Measurements from ENCODE around the gene PLPP2. TPM values are rescaled to one million over a fixed set of nuclear protein-coding genes. Genes with fewer than 3 reads are reported as not detected.

The PLPP2 gene
- total and polyA plus RNA-seq, 7 donors = 0.10 to 0.93 (median 0.30) TPM; not detected in 1

DNA sequence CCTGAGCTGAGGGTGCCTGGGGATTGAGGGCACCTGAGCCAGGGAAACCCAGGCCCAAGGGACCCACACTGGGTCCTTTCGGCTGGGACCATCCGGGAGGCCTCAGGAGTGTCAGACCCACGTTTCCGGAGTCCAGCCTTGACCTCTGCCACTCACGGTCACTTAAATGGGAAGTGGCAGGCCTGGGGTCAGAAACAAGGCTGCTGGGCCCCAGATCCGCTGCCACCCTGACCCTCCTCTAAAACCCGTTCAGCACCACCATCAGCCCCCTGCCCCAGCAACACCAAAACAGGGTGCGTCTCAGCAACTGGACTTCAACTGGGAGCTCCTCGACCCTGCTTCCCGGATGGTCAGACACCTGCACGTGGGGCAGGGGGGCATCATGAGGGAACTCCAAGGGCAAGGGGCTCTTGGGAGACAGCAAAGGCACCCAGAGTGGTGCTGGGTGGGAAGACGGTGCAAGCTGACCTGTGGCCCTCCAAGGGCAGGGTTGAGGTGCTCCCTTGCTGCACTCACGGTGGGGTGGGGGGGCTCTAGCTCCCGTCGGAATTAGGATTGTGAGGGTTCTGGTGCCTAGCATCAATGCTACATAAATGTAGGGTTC, 1.2 kb upstream of the PLPP2 start:
- no peaks in the 10 kb centered on the region for H3K36me3 ChIP-seq (ENCODE audit: insufficient read depth in 1 of 2, low read depth in 1 of 2)
- no peak overlapping the region for H3K4me3 ChIP-seq
- intact Hi-C loops (cut with DNase I) = no loop called here
- peaks cover 4 to 72% (median 32%) of the 10 kb centered on the region in 3 donors for H3K27me3 ChIP-seq (ENCODE audit: insufficient read depth in 3 of 3, low read length in 2 of 3)
- no peak overlapping the region for H3K27ac ChIP-seq
- peak in 1 of 2 donors; percentile 19 for DNase-seq
- no peak for ATAC-seq
- WGBS, 3 donors = 72 to 77% (median 73%) methylated on average over 15 of the region's 15 CpGs
- no peaks in the 10 kb centered on the region for H3K4me1 ChIP-seq
- no peaks in the 10 kb centered on the region for H3K9me3 ChIP-seq
- TF ChIP-seq CTCF (IDR thresholded peaks at IDR 0.05) = no peak

GRCh38 chr19:291561-292280, 518 bp upstream of the PLPP2 start:
- no peaks in the 10 kb centered on the region for H3K9me3 ChIP-seq
- intact Hi-C loops (cut with DNase I) = no loop called here

GRCh38 chr19:290372-291005, 714 bp downstream of the PLPP2 start:
- H3K36me3 ChIP-seq (ENCODE audit: insufficient read depth in 1 of 2, low read depth in 1 of 2) = no peaks in the 10 kb centered on the region
- peak overlapping the region; percentile 49 for H3K4me3 ChIP-seq
- DNase-seq = peak in 1 of 2 donors; percentile 45
- no peak for TF ChIP-seq CTCF (IDR thresholded peaks at IDR 0.05)
- no peak for ATAC-seq
- no peaks in the 10 kb centered on the region for H3K4me1 ChIP-seq
- intact Hi-C loops (cut with DNase I) = no loop called here
- 2 to 4% (median 2%) methylated on average over 30 to 51 of the region's 51 CpGs for WGBS, 3 donors
- peaks cover 4 to 72% (median 32%) of the 10 kb centered on the region in 3 donors for H3K27me3 ChIP-seq (ENCODE audit: insufficient read depth in 3 of 3, low read length in 2 of 3)
- no peaks in the 10 kb centered on the region for H3K9me3 ChIP-seq
- H3K27ac ChIP-seq = no peak overlapping the region

More at GRCh38 chr19:291561-292280, 518 bp upstream of the PLPP2 start:
- no peak for ATAC-seq
- Histone ChIP-seq H3K4me3 (peak overlapping the region; percentile 34), H3K27ac (no peak overlapping the region), H3K27me3 (ENCODE audit: insufficient read depth in 3 of 3, low read length in 2 of 3) (peaks cover 4 to 76% (median 32%) of the 10 kb centered on the region in 3 donors), H3K4me1 (no peaks in the 10 kb centered on the region), H3K36me3 (ENCODE audit: insufficient read depth in 1 of 2, low read depth in 1 of 2) (no peaks in the 10 kb centered on the region)
- peak in 1 of 2 donors; percentile 23 for DNase-seq
- no peak for TF ChIP-seq CTCF (IDR thresholded peaks at IDR 0.05)
- WGBS, 3 donors = 16 to 42% (median 35%) methylated on average over 31 to 70 of the region's 71 CpGs

DNA sequence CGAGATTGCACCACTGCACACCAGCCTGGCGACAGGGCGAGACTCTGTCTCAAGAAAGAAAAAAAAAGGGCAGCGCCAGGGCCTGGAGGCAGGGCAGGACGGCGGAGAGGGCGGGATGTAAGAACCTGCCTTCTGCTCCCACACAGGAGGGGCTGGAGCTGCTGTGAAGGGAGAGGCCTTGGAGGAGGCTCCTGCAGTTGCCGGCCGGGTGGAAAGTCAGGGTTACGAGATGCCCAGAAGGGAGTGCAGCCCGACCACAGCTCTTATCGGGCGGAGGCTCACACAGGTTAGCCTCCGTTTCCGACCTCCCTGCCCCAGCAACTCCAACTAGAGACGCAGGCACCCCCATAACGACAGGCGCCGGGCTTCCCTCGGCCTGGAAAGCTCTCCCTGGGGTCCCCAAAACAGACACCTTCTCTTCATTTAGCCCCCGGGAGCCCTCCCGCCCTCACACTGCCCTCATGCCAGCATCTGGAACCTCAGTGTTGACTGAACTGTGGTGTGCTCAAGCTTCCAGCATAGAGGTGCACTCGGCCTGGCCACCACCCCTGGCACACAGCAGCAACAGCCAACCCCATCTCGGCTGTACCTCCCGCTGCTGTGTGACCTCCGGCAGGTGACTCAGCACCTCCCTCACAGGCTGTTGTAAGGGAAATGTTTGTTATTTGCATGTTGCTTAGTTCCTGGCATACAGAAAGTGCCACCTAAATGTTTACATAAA, 1.4 kb downstream of the PLPP2 start:
- H3K27ac ChIP-seq = no peak overlapping the region
- no peak for ATAC-seq
- no peaks in the 10 kb centered on the region for H3K9me3 ChIP-seq
- DNase-seq = peak in 1 of 2 donors; percentile 36
- intact Hi-C loops (cut with DNase I) = no loop called here
- no peaks in the 10 kb centered on the region for H3K36me3 ChIP-seq (ENCODE audit: insufficient read depth in 1 of 2, low read depth in 1 of 2)
- WGBS, 3 donors = 37 to 43% (median 38%) methylated on average over 25 to 26 of the region's 26 CpGs
- no peak for TF ChIP-seq CTCF (IDR thresholded peaks at IDR 0.05)
- H3K4me3 ChIP-seq = no peak overlapping the region
- no peaks in the 10 kb centered on the region for H3K4me1 ChIP-seq
- H3K27me3 ChIP-seq (ENCODE audit: insufficient read depth in 3 of 3, low read length in 2 of 3) = peaks cover 4 to 66% (median 29%) of the 10 kb centered on the region in 3 donors
